Eye (tissue), 1 donor: ENCODE data around the gene ADAMTS2.

ENCODE experiments used
- DNase-seq: peaks from one replicate; pipeline ENCODE4 v3.0.0-alpha.2; 2015

Gene ADAMTS2

DNA sequence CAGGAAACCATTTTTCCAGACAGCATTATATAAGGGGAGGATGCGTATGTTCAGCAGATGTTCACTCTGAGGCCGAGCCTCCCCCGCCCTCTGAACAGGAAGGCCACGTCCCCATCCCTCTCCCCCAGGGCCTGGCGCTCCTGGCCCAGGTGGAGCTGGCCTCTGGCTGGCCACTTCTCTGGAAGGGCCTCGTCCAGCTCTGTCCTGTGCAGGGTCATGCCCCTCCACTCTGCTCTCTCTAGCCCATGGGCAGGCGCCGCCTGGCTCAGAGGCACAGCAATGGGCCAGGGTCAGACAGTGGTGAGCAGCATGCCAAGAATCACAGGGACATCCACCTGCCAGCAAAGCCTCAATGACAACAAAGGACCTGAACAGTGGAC, 34.2 kb downstream of the ADAMTS2 start:
- no peak for DNase-seq

GRCh38 chr5:179310439-179311090, 34.7 kb downstream of the ADAMTS2 start:
- DNase-seq, result no peak

GRCh38 chr5:179309751-179310320, 35.4 kb downstream of the ADAMTS2 start:
- DNase-seq, result no peak

DNA sequence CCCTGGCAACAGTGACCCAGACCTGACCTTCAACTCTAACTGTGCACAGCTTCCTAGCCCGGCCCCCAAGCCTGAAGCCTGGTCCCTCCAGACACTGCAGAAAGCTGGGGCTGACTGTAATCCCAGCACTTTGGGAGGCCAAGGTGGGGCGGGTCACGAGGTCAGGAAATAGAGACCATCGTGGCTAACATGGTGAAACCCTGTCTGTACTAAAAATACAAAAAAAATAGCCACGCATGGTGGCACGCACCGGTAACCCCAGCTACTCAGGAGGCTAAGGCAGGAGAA, 35.9 kb downstream of the ADAMTS2 start:
- no peak for DNase-seq

GRCh38 chr5:179308563-179309382, 36.5 kb downstream of the ADAMTS2 start:
- DNase-seq, result no peak

GRCh38 chr5:179307931-179308471, 37.3 kb downstream of the ADAMTS2 start:
- DNase-seq, result no peak

DNA sequence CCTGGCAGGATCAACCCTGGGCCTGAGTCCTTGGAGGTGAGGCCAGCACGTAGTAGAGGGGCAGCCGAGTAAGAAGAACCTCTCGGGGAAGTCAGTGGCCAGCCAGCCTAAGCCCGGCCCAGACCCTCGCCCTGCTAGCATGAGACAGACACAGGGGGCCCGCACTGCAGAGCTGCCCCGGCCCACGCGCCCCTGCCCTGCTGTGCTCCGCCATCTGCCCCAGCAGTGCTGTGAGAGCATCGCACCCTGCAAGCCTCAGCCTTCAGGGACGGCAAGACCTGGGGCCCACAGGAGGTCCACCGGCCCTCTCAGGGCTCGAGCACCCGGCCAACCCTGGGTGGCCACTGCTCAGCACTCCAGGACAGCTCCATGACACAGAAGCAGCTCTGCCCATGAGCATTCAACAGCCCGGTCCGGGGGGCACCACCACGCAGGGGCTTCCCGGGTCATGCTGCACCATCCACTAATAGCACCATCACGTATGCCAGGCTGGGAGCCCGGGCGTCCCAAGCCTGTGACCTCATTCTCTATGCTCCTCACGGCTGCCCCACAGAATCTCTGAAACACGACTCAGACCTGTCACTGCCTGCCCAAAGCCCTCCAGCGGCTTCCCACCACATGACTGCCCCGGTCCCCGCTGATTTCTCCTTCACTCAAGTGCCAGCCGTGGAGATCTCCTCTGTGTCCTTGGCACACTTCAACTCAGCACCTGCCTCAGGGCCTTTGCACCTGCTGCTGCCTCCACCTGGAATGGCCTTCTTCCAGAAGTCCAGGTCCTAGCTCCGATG, 38.1 kb downstream of the ADAMTS2 start:
- no peak for DNase-seq

DNA sequence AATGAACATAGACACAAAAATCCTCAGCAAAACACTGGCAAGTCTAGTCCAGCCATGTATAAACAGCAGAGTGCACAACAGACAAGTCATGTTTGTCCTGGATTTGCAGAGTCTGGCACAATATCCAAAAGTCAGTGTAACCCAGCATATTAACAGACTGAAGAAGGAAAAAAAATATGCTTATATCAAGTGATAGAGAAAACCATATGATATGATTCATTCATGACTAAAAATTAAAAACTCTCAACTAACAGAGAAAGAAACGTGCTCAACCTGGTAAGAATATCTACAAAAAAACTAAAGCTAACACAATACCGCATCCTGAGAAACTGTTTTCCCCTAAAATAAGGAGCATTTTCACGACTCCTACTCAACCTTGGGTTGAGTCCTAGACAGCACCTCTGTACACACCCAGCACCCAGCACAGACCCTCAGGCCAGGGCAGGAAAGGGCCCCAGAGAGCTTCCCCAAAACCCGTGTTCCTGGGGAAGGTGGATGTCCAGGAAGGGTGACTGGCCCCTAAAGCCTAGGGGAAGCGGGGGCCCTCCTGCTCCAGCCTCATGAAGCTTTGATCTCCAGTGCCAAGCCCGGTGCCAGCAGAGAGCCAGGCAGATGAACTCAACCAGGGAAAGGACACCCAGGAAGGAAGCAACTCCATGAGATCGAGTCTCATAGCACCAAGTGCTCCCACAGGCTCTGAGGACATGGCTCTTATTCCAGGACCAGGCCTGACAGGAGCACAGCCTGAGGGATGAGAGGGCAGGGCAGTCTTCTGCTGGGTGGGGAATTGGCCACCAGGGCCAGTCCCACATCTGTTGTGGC, 38.9 kb downstream of the ADAMTS2 start:
- no peak for DNase-seq

DNA sequence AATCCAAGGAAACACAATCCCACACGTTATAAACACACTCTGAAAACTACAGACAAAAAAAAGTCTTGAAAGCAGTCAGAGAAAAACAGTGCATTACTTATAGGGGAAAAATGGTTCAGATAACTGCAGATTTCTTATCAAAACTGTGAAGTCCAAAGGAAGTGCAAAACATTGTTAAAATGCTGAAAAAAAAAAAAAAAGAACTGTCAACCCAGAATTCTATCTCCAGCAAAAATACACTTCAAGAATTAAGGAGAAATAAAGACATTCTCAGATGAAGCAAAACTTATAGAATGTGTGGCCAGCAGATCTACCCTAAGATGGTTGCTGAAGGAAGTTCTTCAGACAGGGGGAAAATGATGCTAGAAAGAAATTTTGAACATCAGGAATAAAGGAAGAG, 40.4 kb downstream of the ADAMTS2 start:
- DNase-seq, result no peak

GRCh38 chr5:179304466-179304865, 40.8 kb downstream of the ADAMTS2 start:
- no peak for DNase-seq

DNA sequence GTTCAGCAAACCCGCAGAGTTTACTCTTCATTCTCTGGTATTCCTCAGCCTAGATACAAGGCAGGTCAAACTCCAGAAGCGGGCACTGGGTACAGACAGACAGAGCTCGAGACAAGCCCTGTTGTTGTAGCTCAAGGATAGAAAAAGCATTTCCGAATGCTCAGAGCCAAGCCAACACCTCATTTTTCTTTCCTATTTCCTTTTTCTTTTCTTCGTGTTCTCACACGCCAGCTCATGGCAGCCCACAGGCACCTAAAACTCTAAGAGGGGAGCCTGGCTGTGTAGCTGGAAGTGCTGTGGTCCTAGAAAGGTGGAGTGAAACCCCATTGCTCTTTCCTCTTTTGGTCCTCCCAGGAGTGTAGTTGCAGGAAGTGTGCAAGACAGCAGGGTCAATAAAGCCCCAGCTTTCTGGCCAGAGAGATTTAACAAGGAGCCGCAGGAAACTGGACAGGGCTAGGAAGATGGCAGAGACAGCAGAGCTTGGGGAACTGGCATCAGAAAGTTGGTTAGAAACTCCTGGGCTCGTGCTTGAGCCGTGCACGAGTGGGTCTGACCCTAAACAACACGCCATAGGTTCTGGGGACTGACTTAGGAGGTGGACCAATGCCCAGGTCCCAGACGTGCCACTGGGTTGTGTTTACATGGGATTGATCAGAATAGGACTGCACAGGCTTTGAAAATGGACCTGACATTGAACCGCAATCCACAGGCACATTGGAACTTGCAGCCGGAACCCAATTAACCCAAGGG, 41.6 kb downstream of the ADAMTS2 start:
- no peak for DNase-seq

DNA sequence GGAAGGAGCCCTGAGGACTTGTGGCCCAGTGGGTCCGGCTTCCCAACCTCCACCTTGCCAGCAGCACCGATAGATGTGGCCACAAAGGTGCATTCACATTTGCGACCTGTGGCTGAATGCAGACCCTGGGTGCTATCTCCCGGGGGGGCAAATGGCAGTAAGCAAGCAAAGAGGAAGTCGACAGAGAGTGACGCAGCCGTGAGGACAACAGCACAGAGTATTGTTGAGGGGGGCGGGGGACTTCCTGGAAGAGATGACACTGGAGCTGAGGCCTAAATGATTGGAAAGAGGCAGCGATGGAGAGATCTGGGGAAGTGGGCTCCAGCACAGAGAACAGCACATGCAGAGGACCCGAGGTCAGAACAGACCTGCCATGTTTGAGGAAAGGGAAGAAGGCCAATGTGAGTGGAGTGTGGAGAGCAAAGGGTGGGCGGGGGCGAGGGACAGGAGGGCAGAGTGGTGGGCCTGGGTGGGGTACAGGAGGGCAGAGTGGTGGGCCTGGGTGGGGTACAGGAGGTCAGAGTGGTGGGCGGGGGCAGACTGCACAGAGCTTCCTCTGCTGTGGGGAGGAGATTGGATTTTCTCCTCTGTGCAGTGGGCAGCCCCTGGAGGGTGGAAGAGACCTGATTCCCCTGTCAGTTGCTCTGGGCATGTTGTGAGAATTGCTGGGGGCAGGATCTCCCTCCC, 42.6 kb downstream of the ADAMTS2 start:
- no peak for DNase-seq

DNA sequence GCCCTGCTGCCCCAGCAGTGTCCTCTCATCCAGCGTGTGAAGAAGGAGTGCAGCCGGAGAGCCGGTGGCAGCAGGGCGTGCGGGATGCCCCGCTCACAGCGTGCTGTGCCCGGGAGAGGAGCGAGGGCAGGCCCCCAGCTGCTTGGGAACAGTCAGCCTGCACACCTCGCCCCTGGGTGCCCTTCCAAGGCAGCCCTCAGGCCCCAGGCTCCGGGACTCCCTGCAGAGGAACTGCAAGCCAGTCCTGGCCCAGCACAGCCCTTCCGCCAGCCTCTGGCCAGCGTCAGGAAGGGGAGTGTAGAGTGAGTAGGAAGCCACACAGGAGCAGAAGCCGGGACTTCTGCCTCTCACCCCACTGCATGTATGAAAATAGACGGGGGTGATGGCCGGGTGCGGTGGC, 43.5 kb downstream of the ADAMTS2 start:
- no peak for DNase-seq

DNA sequence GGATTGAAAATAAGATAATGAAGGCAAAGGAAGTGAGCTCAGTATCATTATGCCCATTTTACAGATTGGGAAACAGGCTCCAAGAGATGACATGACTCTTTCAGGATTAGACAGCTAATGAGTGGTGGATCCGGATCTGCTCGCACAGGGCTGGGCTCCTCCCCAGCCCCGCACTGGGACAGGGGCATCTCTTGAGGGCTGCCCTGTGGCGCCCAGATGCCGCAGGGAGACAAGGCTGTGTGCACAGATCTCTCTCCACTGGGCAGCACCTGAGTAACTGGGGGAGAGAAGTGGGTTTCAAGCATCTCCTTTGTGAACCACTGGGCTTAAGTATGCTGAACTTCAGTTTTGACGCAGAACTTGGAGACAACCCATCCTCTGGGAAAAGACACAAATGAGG, 43.9 kb downstream of the ADAMTS2 start:
- no peak for DNase-seq

- DNase-seq, result no peak
Observed at GRCh38 chr5:179300581-179301180, 44.6 kb downstream of the ADAMTS2 start.

- DNase-seq, result no peak
Observed at GRCh38 chr5:179298181-179298993, 46.9 kb downstream of the ADAMTS2 start.

- no peak for DNase-seq
Observed at GRCh38 chr5:179297486-179298180, 47.6 kb downstream of the ADAMTS2 start.

DNA sequence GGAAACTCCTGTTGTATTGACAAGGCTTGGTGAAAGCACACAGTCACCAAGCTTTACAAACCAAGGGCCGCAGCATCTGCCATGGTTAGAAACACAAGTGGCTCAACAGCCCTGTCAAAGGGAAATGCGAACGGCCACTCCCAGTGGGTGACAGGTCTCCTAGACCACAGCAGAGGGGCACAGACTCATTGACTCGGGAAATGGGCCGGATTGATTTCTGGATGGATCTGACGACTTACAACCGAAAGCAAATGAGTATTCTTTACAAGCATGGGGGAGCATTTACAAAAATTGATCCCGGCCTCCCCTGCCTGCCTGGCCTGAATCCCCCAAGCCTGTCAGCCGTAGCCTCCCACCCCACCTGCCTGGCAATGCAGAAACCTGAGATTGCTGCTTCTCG, 48.2 kb downstream of the ADAMTS2 start:
- peak; percentile 30 for DNase-seq
